GM19351 (cell line): Measurements from ENCODE around the gene FNIP1.
"Not testable (repeated sequence)": the region's sequence is repeated elsewhere in the genome, so short reads cannot be mapped to it uniquely, and the experiment has no call there.

Experiments
- ATAC-seq: cut with Tn5 transposase; IDR thresholded peaks from one replicate; pipeline ENCODE4 v1.9.1; 2021; ENCODE audit warnings: mild to moderate bottlenecking, moderate library complexity; ENCODE audit not compliant: unreplicated experiment

Gene FNIP1

GRCh38 chr5:131754363-131754762, 42.5 kb downstream of the FNIP1 start:
- no peak for ATAC-seq

GRCh38 chr5:131751506-131751905, 45.3 kb downstream of the FNIP1 start:
- no peak for ATAC-seq

GRCh38 chr5:131749723-131750470, 46.9 kb downstream of the FNIP1 start:
- no peak for ATAC-seq

- ATAC-seq = no peak
Measured at GRCh38 chr5:131749138-131749537, 47.7 kb downstream of the FNIP1 start.

GRCh38 chr5:131747180-131748105, 49.4 kb downstream of the FNIP1 start:
- ATAC-seq = peak; percentile 85

- ATAC-seq = no peak
Measured at GRCh38 chr5:131746423-131746822, 50.4 kb downstream of the FNIP1 start.

GRCh38 chr5:131745703-131746102, 51.1 kb downstream of the FNIP1 start:
- ATAC-seq = no peak

- ATAC-seq = no peak
Measured at GRCh38 chr5:131745155-131745554, 51.7 kb downstream of the FNIP1 start.

GRCh38 chr5:131740477-131740876, 56.3 kb downstream of the FNIP1 start:
- no peak for ATAC-seq

GRCh38 chr5:131735393-131735792, 61.4 kb downstream of the FNIP1 start:
- ATAC-seq = no peak

GRCh38 chr5:131734939-131735338, 61.9 kb downstream of the FNIP1 start:
- not testable (repeated sequence) for ATAC-seq

GRCh38 chr5:131729292-131729691, 67.5 kb downstream of the FNIP1 start:
- not testable (repeated sequence) for ATAC-seq

GRCh38 chr5:131724089-131724488, 72.7 kb downstream of the FNIP1 start:
- ATAC-seq = not testable (repeated sequence)

GRCh38 chr5:131720714-131721113, 76.1 kb downstream of the FNIP1 start:
- ATAC-seq = no peak

GRCh38 chr5:131719564-131719963, 77.3 kb downstream of the FNIP1 start:
- no peak for ATAC-seq

GRCh38 chr5:131718487-131719014, 78.3 kb downstream of the FNIP1 start:
- no peak for ATAC-seq

GRCh38 chr5:131717164-131717563, 79.7 kb downstream of the FNIP1 start:
- ATAC-seq = not testable (repeated sequence)

- no peak for ATAC-seq
Measured at GRCh38 chr5:131716650-131717049, 80.2 kb downstream of the FNIP1 start.

GRCh38 chr5:131710391-131710790, 86.4 kb downstream of the FNIP1 start:
- no peak for ATAC-seq

- ATAC-seq = no peak
Measured at GRCh38 chr5:131709043-131709442, 87.8 kb downstream of the FNIP1 start.

- ATAC-seq = no peak
Measured at GRCh38 chr5:131706281-131706680, 90.5 kb downstream of the FNIP1 start.

- ATAC-seq = no peak
Measured at GRCh38 chr5:131694926-131695325, 101.9 kb downstream of the FNIP1 start.
